Liver (tissue), 9 donors: Measurements from ENCODE around the gene DMAC2. TPM values are rescaled to one million over a fixed set of nuclear protein-coding genes. Genes with fewer than 3 reads are reported as not detected.

ENCODE experiments used
- DNase-seq: peaks from one replicate; pipeline ENCODE4 v3.0.0-alpha.2; 2017; ENCODE audit warnings: low spot score
- H3K27ac ChIP-seq, 2 donors: one replicate each; pipeline ENCODE4 v1.7.0; 2013; ENCODE audit warnings: inconsistent platforms in 2 of 2, low read length in 2 of 2, control low read depth in 1 of 2, low read depth in 1 of 2, mild to moderate bottlenecking in 1 of 2
- H3K27me3 ChIP-seq, 4 donors: one replicate each; pipeline versions ENCODE4 v1.6.1 to v1.7.0; 2013; ENCODE audit warnings: low read length in 3 of 4, inconsistent platforms in 1 of 4, mild to moderate bottlenecking in 1 of 4, moderate library complexity in 1 of 4; ENCODE audit not compliant: control insufficient read depth in 4 of 4, insufficient read depth in 4 of 4
- H3K36me3 ChIP-seq, 4 donors: one replicate each; pipeline versions ENCODE4 v1.6.1 to v1.7.0; 2013; ENCODE audit warnings: low read length in 3 of 4, mild to moderate bottlenecking in 3 of 4, low read depth in 1 of 4, moderate library complexity in 1 of 4; ENCODE audit not compliant: control insufficient read depth in 4 of 4, insufficient read depth in 3 of 4
- H3K4me1 ChIP-seq, 4 donors: one replicate each; pipeline versions ENCODE4 v1.6.1 to v1.7.0; 2013; ENCODE audit warnings: low read length in 3 of 4, mild to moderate bottlenecking in 3 of 4, moderate library complexity in 1 of 4; ENCODE audit not compliant: control insufficient read depth in 4 of 4, insufficient read depth in 4 of 4
- H3K4me3 ChIP-seq, 3 donors: one replicate each; pipeline versions ENCODE4 v1.6.1 to v1.7.0; 2013; ENCODE audit warnings: low read length in 3 of 3, control low read depth in 1 of 3, low read depth in 1 of 3, mild to moderate bottlenecking in 1 of 3
- H3K9ac ChIP-seq, 2 donors: one replicate each; pipeline ENCODE4 v1.7.0; 2013; ENCODE audit warnings: low read length in 2 of 2, mild to moderate bottlenecking in 2 of 2, moderate library complexity in 2 of 2, control low read depth in 1 of 2, low read depth in 1 of 2
- H3K9me3 ChIP-seq, 4 donors: one replicate each; pipeline versions ENCODE4 v1.6.1 to v1.7.0; 2013; ENCODE audit warnings: low read length in 3 of 4; ENCODE audit not compliant: control insufficient read depth in 4 of 4
- ATF3 ChIP-seq: IDR thresholded peaks from 2 replicates; pipeline ENCODE4 v1.6.1; 2016; ENCODE audit warnings: antibody characterized with exemption
- CTCF ChIP-seq: fragments of 150-350 bp; IDR thresholded peaks from 2 replicates; pipeline ENCODE4 v1.5.1; 2017; ENCODE audit warnings: improper control_type of control experiment, low read depth, low read length; ENCODE audit not compliant: missing input control
- EGR1 ChIP-seq, 2 donors: IDR thresholded peaks; 2 replicates each; pipeline ENCODE4 v1.6.1; 2016 to 2018; ENCODE audit warnings: antibody characterized with exemption in 2 of 2, low read depth in 2 of 2
- FOXA2 ChIP-seq: IDR thresholded peaks from 2 replicates; pipeline ENCODE4 v1.6.1; 2016; ENCODE audit warnings: antibody characterized with exemption
- GABPA ChIP-seq, 2 donors: IDR thresholded peaks in 1 of 2; conservative IDR thresholded peaks in 1 of 2; 2 replicates each; pipeline ENCODE4 v1.6.1; 2016; ENCODE audit warnings: antibody characterized with exemption in 2 of 2, mild to moderate bottlenecking in 1 of 2, moderate library complexity in 1 of 2
- HNF4G ChIP-seq: IDR thresholded peaks from 2 replicates; pipeline ENCODE4 v1.6.1; 2016; ENCODE audit warnings: antibody characterized with exemption
- MAX ChIP-seq: IDR thresholded peaks from 2 replicates; pipeline ENCODE4 v1.6.1; 2016; ENCODE audit warnings: antibody characterized with exemption
- NR2F2 ChIP-seq: IDR thresholded peaks from 2 replicates; pipeline ENCODE4 v1.6.1; 2016; ENCODE audit warnings: antibody characterized with exemption
- RAD21 ChIP-seq, 2 donors: IDR thresholded peaks; 2 replicates each; pipeline ENCODE4 v1.6.1; 2016; ENCODE audit warnings: antibody characterized with exemption in 2 of 2, mild to moderate bottlenecking in 2 of 2
- RXRA ChIP-seq, 2 donors: IDR thresholded peaks; 2 replicates each; pipeline ENCODE4 v1.6.1; 2017 to 2018; ENCODE audit warnings: antibody characterized with exemption in 2 of 2, mild to moderate bottlenecking in 1 of 2
- TAF1 ChIP-seq: conservative IDR thresholded peaks from 2 replicates; pipeline ENCODE4 v1.6.1; 2016; ENCODE audit warnings: antibody characterized with exemption, mild to moderate bottlenecking
- YY1 ChIP-seq: IDR thresholded peaks from 2 replicates; pipeline ENCODE4 v1.6.1; 2016; ENCODE audit warnings: antibody characterized with exemption, mild to moderate bottlenecking
- ZBTB33 ChIP-seq: IDR thresholded peaks from 2 replicates; pipeline ENCODE4 v1.6.1; 2016; ENCODE audit warnings: antibody characterized with exemption
- WGBS: extraction: QIAGEN DNeasy Blood & Tissue Kit; methylation state at CpG from one replicate; pipeline ENCODE4 v1.1.7; 2013; 5-methylcytosine and 5-hydroxymethylcytosine counted together
- polyA plus RNA-seq, 2 donors: library from polyadenylated mRNA; stranded (reverse) in 1 of 2; unstranded in 1 of 2; fragments of 200-250 nt in 1 of 2; fragments of >200 nt in 1 of 2; fragmentation: Nextera tagmentation in 1 of 2; extraction: Ambion mirVana in 1 of 2; gene quantifications; one replicate each; pipeline versions ENCODE4 v1.2.1 to v1.2.3, GENCODE V29; 2013 to 2015
- total RNA-seq, 2 donors: library from RNA; depleted of rRNA; stranded (reverse); fragments of >200 nt; gene quantifications; one replicate each; pipeline ENCODE4 v1.2.3, GENCODE V29; 2014
- donor health status: healthy.
- donor health status: healthy.
- donor health status: healthy.
- donor health status: healthy.
- donor health status: healthy.

The DMAC2 gene
- total and polyA plus RNA-seq, 4 donors: 17.1 to 28.8 (median 24.2) TPM

- Histone ChIP-seq H3K4me3 (no peak overlapping the region), H3K36me3 (no peaks in the 10 kb centered on the region), H3K4me1 (no peaks in the 10 kb centered on the region), H3K27me3 (peaks cover 0 to 3% (median 1%) of the 10 kb centered on the region in 4 donors), H3K9me3 (peaks cover 2 to 6% (median 4%) of the 10 kb centered on the region in 4 donors), H3K27ac (no peak overlapping the region), H3K9ac (no peak overlapping the region)
- TF ChIP-seq NR2F2 (no peak), EGR1 (IDR thresholded peaks at IDR 0.05; ENCODE audit: low read depth in 2 of 2) (no peak)
- WGBS: 71% methylated on average over 4 of the region's 4 CpGs
- no peak for DNase-seq
Measured at GRCh38 chr19:41484822-41485221, 45.1 kb upstream of the DMAC2 start.

GRCh38 chr19:41480336-41480735, 40.6 kb upstream of the DMAC2 start:
- Histone ChIP-seq H3K4me1 (no peaks in the 10 kb centered on the region), H3K27me3 (peaks cover 0 to 4% (median 3%) of the 10 kb centered on the region in 4 donors), H3K9me3 (peaks cover 0 to 4% (median 0%) of the 10 kb centered on the region in 4 donors), H3K9ac (no peak overlapping the region), H3K4me3 (no peak overlapping the region), H3K36me3 (no peaks in the 10 kb centered on the region), H3K27ac (peak overlapping the region in 1 of 2 donors; percentile 33)
- 74% methylated on average over 12 of the region's 12 CpGs for WGBS
- no peak for TF ChIP-seq ZBTB33
- no peak for TF ChIP-seq YY1
- TF ChIP-seq RAD21 (IDR thresholded peaks at IDR 0.05): no peak
- no peak for TF ChIP-seq GABPA (IDR thresholded peaks at IDR 0.05 in 1 of 2, conservative IDR thresholded peaks at IDR 0.05 in 1 of 2)
- TF ChIP-seq RXRA (IDR thresholded peaks at IDR 0.05): no peak
- DNase-seq: no peak

- no peaks in the 10 kb centered on the region for H3K4me1 ChIP-seq
- H3K9me3 ChIP-seq: peaks cover 0 to 4% (median 0%) of the 10 kb centered on the region in 4 donors
- 67% methylated on average over 8 of the region's 8 CpGs for WGBS
- peaks cover 0 to 6% (median 3%) of the 10 kb centered on the region in 4 donors for H3K27me3 ChIP-seq
- no peak for TF ChIP-seq HNF4G
- no peak for TF ChIP-seq RAD21 (IDR thresholded peaks at IDR 0.05)
- no peak for TF ChIP-seq TAF1
- TF ChIP-seq MAX: no peak
- TF ChIP-seq FOXA2: no peak
- no peak for TF ChIP-seq NR2F2
- no peak for TF ChIP-seq ATF3
- no peak for TF ChIP-seq ZBTB33
- TF ChIP-seq CTCF: no peak
- no peak overlapping the region for H3K9ac ChIP-seq
- H3K36me3 ChIP-seq: no peaks in the 10 kb centered on the region
- H3K27ac ChIP-seq: peak overlapping the region; percentile 33 to 54
- no peak overlapping the region for H3K4me3 ChIP-seq
- no peak for DNase-seq
Measured at GRCh38 chr19:41479757-41480191, 40.1 kb upstream of the DMAC2 start.
